Mesothelial cell of epicardium (in vitro differentiated cells): ENCODE data around the gene CSPG4. TPM values are rescaled to one million over a fixed set of nuclear protein-coding genes. Genes with fewer than 3 reads are reported as not detected.

Experiments used
- DNase-seq, 2 experiments: peaks; one replicate each; pipeline ENCODE4 v3.0.0; 2021; ENCODE audit warnings: low spot score in 2 of 2; ENCODE audit not compliant: unreplicated experiment in 2 of 2
- H3K27ac Mint-ChIP-seq: 2 replicates; pipeline ENCODE4 v1.8.0; 2021; ENCODE audit warnings: mixed read lengths
- H3K27me3 Mint-ChIP-seq: 2 replicates; pipeline ENCODE4 v1.8.0; 2021; ENCODE audit warnings: low read depth, mixed read lengths
- H3K36me3 Mint-ChIP-seq: 2 replicates; pipeline ENCODE4 v1.8.0; 2021; ENCODE audit warnings: mixed read lengths
- H3K4me1 Mint-ChIP-seq: 2 replicates; pipeline ENCODE4 v1.8.0; 2021; ENCODE audit warnings: mixed read lengths
- H3K4me3 Mint-ChIP-seq: 2 replicates; pipeline ENCODE4 v1.8.0; 2021; ENCODE audit warnings: mild to moderate bottlenecking, moderate library complexity, mixed read lengths
- H3K9me3 Mint-ChIP-seq: 2 replicates; pipeline ENCODE4 v1.8.0; 2021; ENCODE audit warnings: mixed read lengths
- total RNA-seq: library from RNA; stranded (reverse); gene quantifications from 3 replicates; pipeline ENCODE4 v1.2.1, GENCODE V29; 2021
- TF ChIP-seq, protein P1 (sequence below): fragments of 200-600 bp; sonication (generic); IDR thresholded peaks from one replicate; pipeline ENCODE4 v1.5.0; 2021; ENCODE audit warnings: antibody characterized with exemption; ENCODE audit not compliant: unreplicated experiment

CSPG4 gene
- total RNA-seq, 1 donor from 2014 or later, result 11.4 TPM

DNA sequence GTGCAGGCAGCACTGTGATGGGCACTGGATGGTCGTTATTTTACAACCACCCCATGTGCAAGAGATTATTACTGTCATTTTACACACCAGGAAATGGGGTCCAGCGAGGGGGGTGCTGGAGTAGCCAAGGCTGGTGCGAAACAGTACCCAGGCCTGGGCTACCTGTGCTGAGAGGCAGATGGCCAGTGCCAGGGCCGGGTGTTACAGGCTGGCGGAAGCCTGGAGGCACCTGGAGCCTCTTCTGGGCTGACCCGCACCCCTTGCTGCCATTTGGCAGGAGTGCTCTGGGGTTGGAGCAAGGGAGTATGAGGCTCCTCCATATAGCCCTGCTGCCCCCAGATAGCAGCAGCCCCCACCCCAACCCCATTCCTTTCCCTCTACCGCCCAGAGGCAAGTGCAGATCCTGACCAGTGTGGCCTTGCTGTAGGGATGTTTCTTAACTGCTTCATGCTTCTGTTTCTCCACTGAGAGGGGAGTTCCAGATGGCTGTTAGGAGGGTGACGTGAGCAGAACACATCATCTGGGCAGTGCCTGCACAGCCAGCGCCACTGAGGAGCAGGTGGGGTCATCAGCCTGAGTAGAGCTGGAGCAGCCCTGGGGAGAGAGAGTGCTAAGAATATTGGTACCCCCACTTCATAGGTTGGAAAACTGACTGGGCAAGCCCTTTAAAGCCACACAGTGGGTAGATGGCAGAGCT is 49.7 kb downstream of the CSPG4 start:
- TF ChIP-seq, protein P1, sequence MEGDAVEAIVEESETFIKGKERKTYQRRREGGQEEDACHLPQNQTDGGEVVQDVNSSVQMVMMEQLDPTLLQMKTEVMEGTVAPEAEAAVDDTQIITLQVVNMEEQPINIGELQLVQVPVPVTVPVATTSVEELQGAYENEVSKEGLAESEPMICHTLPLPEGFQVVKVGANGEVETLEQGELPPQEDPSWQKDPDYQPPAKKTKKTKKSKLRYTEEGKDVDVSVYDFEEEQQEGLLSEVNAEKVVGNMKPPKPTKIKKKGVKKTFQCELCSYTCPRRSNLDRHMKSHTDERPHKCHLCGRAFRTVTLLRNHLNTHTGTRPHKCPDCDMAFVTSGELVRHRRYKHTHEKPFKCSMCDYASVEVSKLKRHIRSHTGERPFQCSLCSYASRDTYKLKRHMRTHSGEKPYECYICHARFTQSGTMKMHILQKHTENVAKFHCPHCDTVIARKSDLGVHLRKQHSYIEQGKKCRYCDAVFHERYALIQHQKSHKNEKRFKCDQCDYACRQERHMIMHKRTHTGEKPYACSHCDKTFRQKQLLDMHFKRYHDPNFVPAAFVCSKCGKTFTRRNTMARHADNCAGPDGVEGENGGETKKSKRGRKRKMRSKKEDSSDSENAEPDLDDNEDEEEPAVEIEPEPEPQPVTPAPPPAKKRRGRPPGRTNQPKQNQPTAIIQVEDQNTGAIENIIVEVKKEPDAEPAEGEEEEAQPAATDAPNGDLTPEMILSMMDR, result no peak
- Mint-ChIP-seq H3K27me3 (no peaks in the 10 kb centered on the region), H3K9me3 (no peaks in the 10 kb centered on the region), H3K36me3 (no peaks in the 10 kb centered on the region), H3K27ac (peak overlapping the region; percentile 73), H3K4me3 (no peak overlapping the region), H3K4me1 (peaks cover 16% of the 10 kb centered on the region)
- DNase-seq, result no peak

DNA sequence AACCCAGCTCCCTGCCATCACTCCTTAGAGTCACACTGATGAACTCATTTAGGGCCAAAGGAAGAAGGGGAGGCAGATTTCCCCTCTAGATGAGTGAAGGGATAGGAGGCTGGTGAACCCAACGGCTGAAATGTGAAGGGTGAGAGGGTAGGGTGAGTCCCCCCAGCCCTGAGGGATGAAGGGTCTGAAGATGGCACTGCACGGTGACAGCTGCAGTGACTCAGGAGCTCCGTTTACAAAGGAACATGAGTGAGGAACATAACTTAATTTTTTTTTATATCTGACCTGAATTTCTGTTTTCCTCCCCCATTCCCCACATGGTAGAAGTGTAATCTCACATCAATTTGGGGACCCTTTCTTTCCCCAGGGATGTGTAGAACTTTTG is 50.9 kb downstream of the CSPG4 start:
- H3K4me1 Mint-ChIP-seq, result peaks cover 16% of the 10 kb centered on the region
- H3K36me3 Mint-ChIP-seq, result no peaks in the 10 kb centered on the region
- no peaks in the 10 kb centered on the region for H3K27me3 Mint-ChIP-seq
- H3K27ac Mint-ChIP-seq, result peak overlapping the region; percentile 92
- H3K4me3 Mint-ChIP-seq, result no peak overlapping the region
- no peaks in the 10 kb centered on the region for H3K9me3 Mint-ChIP-seq
- TF ChIP-seq, protein P1, result no peak
- DNase-seq, result no peak

DNA sequence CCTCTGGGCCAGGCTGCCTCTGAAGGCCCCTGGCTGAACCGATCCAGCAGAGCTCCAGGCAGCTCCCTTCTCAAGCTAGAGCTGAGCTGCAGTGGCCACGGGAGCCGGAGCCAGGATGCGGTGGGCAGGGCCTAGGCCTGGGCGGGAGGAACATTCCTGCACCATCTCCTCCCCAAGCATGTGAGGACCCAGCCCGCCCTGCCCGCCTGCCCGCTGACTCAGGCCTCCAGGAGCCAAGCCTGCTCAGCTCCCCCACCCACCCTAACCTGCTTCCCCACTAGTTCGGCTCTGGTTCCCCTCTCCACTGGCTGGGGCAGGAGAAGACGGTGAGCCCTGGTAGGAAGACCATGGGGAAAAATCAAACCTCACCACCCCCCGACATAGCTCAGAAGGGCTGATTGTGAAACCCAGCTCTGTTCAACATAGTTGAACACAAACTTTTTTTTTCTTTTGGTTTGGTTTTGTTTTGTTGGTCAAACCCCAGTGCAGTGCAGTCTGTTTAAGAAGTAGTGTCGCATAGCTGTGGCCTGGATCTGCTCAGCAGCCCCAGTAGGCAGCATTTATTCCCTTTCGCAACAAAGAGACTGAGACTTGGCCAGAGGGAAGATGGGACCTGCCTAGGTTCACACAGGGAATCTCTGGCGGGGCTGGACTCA is 51.4 kb downstream of the CSPG4 start:
- peak overlapping the region; percentile 92 for H3K27ac Mint-ChIP-seq
- no peak overlapping the region for H3K4me3 Mint-ChIP-seq
- peak; percentile 51 to 74 for DNase-seq
- peaks cover 16% of the 10 kb centered on the region for H3K4me1 Mint-ChIP-seq
- TF ChIP-seq, protein P1, result no peak
- no peaks in the 10 kb centered on the region for H3K27me3 Mint-ChIP-seq
- H3K36me3 Mint-ChIP-seq, result no peaks in the 10 kb centered on the region
- H3K9me3 Mint-ChIP-seq, result no peaks in the 10 kb centered on the region

DNA sequence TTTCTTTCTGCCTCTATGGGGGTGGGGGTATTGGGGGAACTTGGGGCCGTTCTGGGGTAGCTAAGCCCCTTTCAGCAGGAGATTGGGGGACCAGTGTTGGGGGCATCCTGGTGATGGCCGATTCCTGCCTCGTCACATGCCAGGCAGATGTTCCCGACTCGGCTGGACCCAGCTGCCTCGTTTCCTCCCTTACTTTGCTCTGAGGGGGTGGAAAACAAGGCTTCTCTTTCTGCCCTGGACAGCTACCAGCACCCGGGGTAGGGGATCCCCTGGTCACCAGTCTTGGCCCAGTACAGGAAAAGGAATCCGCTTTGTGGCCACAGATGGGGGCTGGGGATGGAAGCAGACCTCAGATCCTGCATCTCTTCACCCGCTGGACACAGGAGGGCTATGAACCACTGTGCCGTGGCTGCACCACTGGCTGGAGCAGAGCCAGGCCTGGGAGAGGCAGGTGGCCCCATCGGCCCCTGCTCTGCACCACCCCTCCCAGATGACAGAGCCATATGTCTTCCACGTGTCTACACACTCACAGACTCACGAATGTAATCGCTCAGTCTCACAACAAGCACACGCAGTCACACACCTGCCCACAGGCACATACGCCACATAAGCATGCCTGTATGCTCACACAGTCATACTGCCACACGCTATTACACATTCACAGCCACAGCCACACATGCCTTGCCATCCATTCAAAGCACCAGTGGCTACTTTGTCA is 52.6 kb downstream of the CSPG4 start:
- Mint-ChIP-seq H3K36me3 (no peaks in the 10 kb centered on the region), H3K27me3 (no peaks in the 10 kb centered on the region), H3K9me3 (no peaks in the 10 kb centered on the region), H3K27ac (peak overlapping the region; percentile 44), H3K4me1 (peaks cover 16% of the 10 kb centered on the region), H3K4me3 (no peak overlapping the region)
- DNase-seq, result no peak
- TF ChIP-seq, protein P1, result no peak

DNA sequence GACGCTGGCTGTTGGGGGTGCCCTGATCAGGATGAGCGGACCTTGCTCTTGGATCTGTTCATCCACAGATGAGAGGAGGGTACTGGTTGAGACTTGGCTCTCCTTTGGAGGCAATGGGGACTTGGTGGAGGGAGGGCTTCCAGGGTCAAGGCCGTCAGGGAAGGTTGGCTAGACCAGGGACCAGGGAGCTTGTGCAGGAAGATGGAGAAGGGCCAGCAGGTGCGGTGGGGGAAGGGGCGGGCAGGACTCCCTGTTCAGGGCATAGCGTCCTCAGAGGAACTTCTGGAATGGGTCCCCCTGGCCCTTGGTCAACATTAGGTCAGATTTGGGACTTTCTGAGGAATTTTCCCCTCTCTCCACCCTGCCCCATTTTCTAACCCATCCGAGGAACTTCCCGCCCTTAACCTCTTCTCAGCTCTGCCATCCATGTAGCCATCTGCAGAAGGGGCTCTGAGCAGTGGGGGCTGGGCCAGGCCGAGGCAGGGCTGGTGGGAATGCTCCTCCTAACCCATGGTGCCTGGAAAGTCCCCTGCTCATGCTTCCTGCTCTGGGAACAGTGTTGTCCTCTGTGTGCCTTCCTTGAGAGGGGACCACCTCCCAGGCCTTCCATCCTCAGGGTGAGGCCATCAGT is 53.4 kb downstream of the CSPG4 start:
- Mint-ChIP-seq H3K9me3 (no peaks in the 10 kb centered on the region), H3K36me3 (no peaks in the 10 kb centered on the region), H3K4me1 (peaks cover 16% of the 10 kb centered on the region), H3K27me3 (no peaks in the 10 kb centered on the region), H3K4me3 (no peak overlapping the region), H3K27ac (no peak overlapping the region)
- TF ChIP-seq, protein P1, result no peak
- no peak for DNase-seq
